SK-N-SH treated with all-trans-retinoic acid at 6 μM for 48 hours (cell line): ENCODE data around the gene DNAH1.

Experiments used
- ATAC-seq: fragments of 200-7000 bp; cut with Tn5 transposase; 3 replicates; pipeline ENCODE4 v1.9.1; 2020; ENCODE audit warnings: mild to moderate bottlenecking, moderate library complexity
- ARNTL ChIP-seq: fragments of 450-650 bp; formaldehyde crosslinking; IDR thresholded peaks from 2 replicates; pipeline ENCODE4 v1.5.0; 2020; ENCODE audit warnings: low read depth, mild to moderate bottlenecking, moderate library complexity, borderline replicate concordance
- CREB5 ChIP-seq: fragments of 250-450 bp; sonication (Bioruptor Pico); IDR thresholded peaks from 2 replicates; pipeline ENCODE4 v1.5.1; 2020; ENCODE audit warnings: low read depth, mild to moderate bottlenecking, moderate library complexity
- CSDC2 ChIP-seq: fragments of 250-450 bp; sonication (Bioruptor Pico); IDR thresholded peaks from 2 replicates; pipeline ENCODE4 v1.5.0; 2020; ENCODE audit warnings: mild to moderate bottlenecking, moderate library complexity
- CSRNP3 ChIP-seq: fragments of 250-450 bp; sonication (Bioruptor Pico); IDR thresholded peaks from 2 replicates; pipeline ENCODE4 v1.5.1; 2021; ENCODE audit warnings: mild to moderate bottlenecking, moderate library complexity
- ESRRG ChIP-seq: fragments of 250-450 bp; sonication (Bioruptor Pico); IDR thresholded peaks from 2 replicates; pipeline ENCODE4 v1.6.1; 2021; ENCODE audit warnings: mild to moderate bottlenecking
- GLIS3 ChIP-seq: fragments of 250-450 bp; sonication (Bioruptor Pico); IDR thresholded peaks from 2 replicates; pipeline ENCODE4 v1.5.0; 2020; ENCODE audit warnings: mild to moderate bottlenecking, moderate library complexity
- ISL1 ChIP-seq: fragments of 250-450 bp; sonication (Bioruptor Pico); IDR thresholded peaks from 2 replicates; pipeline ENCODE4 v2.1.2; 2022; ENCODE audit warnings: mild to moderate bottlenecking, moderate library complexity
- OSR1 ChIP-seq: fragments of 250-450 bp; sonication (Bioruptor Pico); IDR thresholded peaks from 2 replicates; pipeline ENCODE4 v1.8.0; 2022; ENCODE audit warnings: moderate library complexity, mild to moderate bottlenecking, inconsistent platforms
- PATZ1 ChIP-seq: fragments of 250-450 bp; sonication (Bioruptor Pico); IDR thresholded peaks from 2 replicates; pipeline ENCODE4 v1.8.0; 2020; ENCODE audit warnings: mild to moderate bottlenecking, moderate library complexity, borderline replicate concordance
- POU6F1 ChIP-seq: fragments of 250-450 bp; sonication (Bioruptor Pico); IDR thresholded peaks from 2 replicates; pipeline ENCODE4 v1.8.0; 2021; ENCODE audit warnings: low read depth, mild to moderate bottlenecking, moderate library complexity, borderline replicate concordance
- PPARA ChIP-seq: fragments of 250-450 bp; sonication (Bioruptor Pico); IDR thresholded peaks from 2 replicates; pipeline ENCODE4 v1.5.0; 2020; ENCODE audit warnings: mild to moderate bottlenecking, borderline replicate concordance
- RARB ChIP-seq: fragments of 250-450 bp; sonication (Bioruptor Pico); IDR thresholded peaks from 2 replicates; pipeline ENCODE4 v1.8.0; 2021; ENCODE audit warnings: mild to moderate bottlenecking, moderate library complexity
- TCF4 ChIP-seq: fragments of 250-450 bp; sonication (Bioruptor Pico); IDR thresholded peaks from 2 replicates; pipeline ENCODE4 v1.8.0; 2021; ENCODE audit warnings: mild to moderate bottlenecking, moderate library complexity, borderline replicate concordance
- TOX ChIP-seq: fragments of 250-450 bp; sonication (Bioruptor Pico); IDR thresholded peaks from 2 replicates; pipeline ENCODE4 v1.8.0; 2021; ENCODE audit warnings: mild to moderate bottlenecking, moderate library complexity, borderline replicate concordance
- TSHZ2 ChIP-seq: fragments of 250-450 bp; sonication (Bioruptor Pico); IDR thresholded peaks from 2 replicates; pipeline ENCODE4 v1.5.0; 2020; ENCODE audit warnings: mild to moderate bottlenecking, moderate library complexity
- ZC3H10 ChIP-seq: fragments of 250-450 bp; sonication (Bioruptor Pico); IDR thresholded peaks from 2 replicates; pipeline ENCODE4 v1.5.1; 2021; ENCODE audit warnings: mild to moderate bottlenecking, moderate library complexity
- ZFP3 ChIP-seq: fragments of 250-450 bp; sonication (Bioruptor Pico); IDR thresholded peaks from 2 replicates; pipeline ENCODE4 v1.5.0; 2020; ENCODE audit warnings: mild to moderate bottlenecking, moderate library complexity
- ZFP30 ChIP-seq: fragments of 450-650 bp; formaldehyde crosslinking; IDR thresholded peaks from 2 replicates; pipeline ENCODE4 v1.5.0; 2022; ENCODE audit warnings: mild to moderate bottlenecking, moderate library complexity
- ZNF565 ChIP-seq: fragments of 450-650 bp; formaldehyde crosslinking; conservative IDR thresholded peaks from 2 replicates; pipeline ENCODE4 v1.5.0; 2020; ENCODE audit warnings: low read depth, mild to moderate bottlenecking, moderate library complexity
- ZNF70 ChIP-seq: fragments of 450-650 bp; formaldehyde crosslinking; IDR thresholded peaks from 2 replicates; pipeline ENCODE4 v1.5.0; 2020; ENCODE audit warnings: mild to moderate bottlenecking, moderate library complexity
- ZNF8 ChIP-seq: fragments of 450-650 bp; formaldehyde crosslinking; IDR thresholded peaks from 2 replicates; pipeline ENCODE4 v1.5.0; 2020; ENCODE audit warnings: mild to moderate bottlenecking, moderate library complexity

Gene DNAH1

GRCh38 chr3:52432225-52432624 lies 116.1 kb downstream of the DNAH1 start:
- no peak for ATAC-seq
- TF ChIP-seq PATZ1: no peak
- no peak for TF ChIP-seq ARNTL (CRISPR knock-in tag)
- no peak for TF ChIP-seq ZNF565 (CRISPR knock-in tag)
- TF ChIP-seq CREB5 (CRISPR knock-in tag): no peak
- TF ChIP-seq CSDC2: no peak
- TF ChIP-seq TCF4 (CRISPR knock-in tag): no peak
- TF ChIP-seq OSR1: no peak
- TF ChIP-seq ESRRG (CRISPR knock-in tag): no peak
- no peak for TF ChIP-seq TSHZ2 (CRISPR knock-in tag)
- no peak for TF ChIP-seq PPARA (CRISPR knock-in tag)
- TF ChIP-seq ZC3H10: no peak
- TF ChIP-seq RARB (CRISPR knock-in tag): no peak
- TF ChIP-seq POU6F1 (CRISPR knock-in tag): no peak
- no peak for TF ChIP-seq CSRNP3
- TF ChIP-seq ZFP3 (CRISPR knock-in tag): no peak
- TF ChIP-seq ZNF70: no peak
- no peak for TF ChIP-seq TOX (CRISPR knock-in tag)
- TF ChIP-seq ZNF8 (CRISPR knock-in tag): no peak
- no peak for TF ChIP-seq ISL1 (CRISPR knock-in tag)
- TF ChIP-seq ZFP30 (CRISPR knock-in tag): no peak

- ATAC-seq: no peak
Measured at GRCh38 chr3:52432691-52433141, 116.6 kb downstream of the DNAH1 start.

GRCh38 chr3:52433328-52433995 lies 117.3 kb downstream of the DNAH1 start:
- no peak for ATAC-seq
- TF ChIP-seq OSR1: no peak
- no peak for TF ChIP-seq TSHZ2 (CRISPR knock-in tag)
- TF ChIP-seq ESRRG (CRISPR knock-in tag): no peak
- TF ChIP-seq ZNF70: no peak
- TF ChIP-seq, all 23 proteins: peak for 0

More at GRCh38 chr3:52432691-52433141, 116.6 kb downstream of the DNAH1 start:
- TF ChIP-seq GLIS3 (CRISPR knock-in tag) (no peak), ISL1 (CRISPR knock-in tag) (no peak), OSR1 (no peak)
